Esophagus muscularis mucosa (tissue), 4 donors: ENCODE results near the gene GRID2IP.

Source experiments
- EP300 ChIP-seq: sonication (generic); formaldehyde crosslinking; IDR thresholded peaks from one replicate; pipeline ENCODE4 v1.6.1; 2017; ENCODE audit warnings: antibody characterized with exemption
- POLR2A ChIP-seq: fragments of 450-650 bp; IDR thresholded peaks from one replicate; pipeline ENCODE4 v1.6.1; 2017; ENCODE audit warnings: antibody characterized with exemption, moderate library complexity, mild to moderate bottlenecking, low read depth
- POLR2AphosphoS5 ChIP-seq, 2 donors: sonication (generic); formaldehyde crosslinking; IDR thresholded peaks; one replicate each; pipeline ENCODE4 v1.6.1; 2017; ENCODE audit warnings: antibody characterized with exemption in 2 of 2
- TF ChIP-seq, protein P1 (sequence below), 3 experiments: fragments of 200-600 bp in 2 of 3; fragments of 450-650 bp in 1 of 3; sonication (generic) in 2 of 3; IDR thresholded peaks; one replicate each; pipeline ENCODE4 v1.5.1; 2017 to 2019; ENCODE audit warnings: antibody characterized with exemption in 3 of 3, mild to moderate bottlenecking in 2 of 3, moderate library complexity in 1 of 3

DNA sequence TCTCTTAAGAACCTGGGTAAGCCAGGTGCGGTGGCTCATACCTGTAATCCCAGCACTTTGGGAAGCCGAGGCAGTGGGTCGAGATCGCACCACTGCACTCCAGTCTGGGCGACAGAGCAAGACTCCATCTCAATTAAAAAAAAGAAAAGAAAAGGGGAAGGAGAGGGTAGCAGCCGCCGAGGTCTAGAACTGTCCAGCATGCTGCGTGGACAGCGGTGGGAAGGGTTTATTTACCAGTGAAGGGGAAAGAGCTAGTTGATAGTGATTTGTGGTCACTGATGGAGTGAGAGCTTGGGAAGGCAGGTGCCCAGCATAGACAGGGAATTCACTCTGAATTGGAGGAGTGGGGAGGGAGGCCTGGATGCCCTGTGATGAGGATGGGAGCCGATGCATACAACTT, 60.1 kb downstream of the GRID2IP start:
- TF ChIP-seq, protein P1, sequence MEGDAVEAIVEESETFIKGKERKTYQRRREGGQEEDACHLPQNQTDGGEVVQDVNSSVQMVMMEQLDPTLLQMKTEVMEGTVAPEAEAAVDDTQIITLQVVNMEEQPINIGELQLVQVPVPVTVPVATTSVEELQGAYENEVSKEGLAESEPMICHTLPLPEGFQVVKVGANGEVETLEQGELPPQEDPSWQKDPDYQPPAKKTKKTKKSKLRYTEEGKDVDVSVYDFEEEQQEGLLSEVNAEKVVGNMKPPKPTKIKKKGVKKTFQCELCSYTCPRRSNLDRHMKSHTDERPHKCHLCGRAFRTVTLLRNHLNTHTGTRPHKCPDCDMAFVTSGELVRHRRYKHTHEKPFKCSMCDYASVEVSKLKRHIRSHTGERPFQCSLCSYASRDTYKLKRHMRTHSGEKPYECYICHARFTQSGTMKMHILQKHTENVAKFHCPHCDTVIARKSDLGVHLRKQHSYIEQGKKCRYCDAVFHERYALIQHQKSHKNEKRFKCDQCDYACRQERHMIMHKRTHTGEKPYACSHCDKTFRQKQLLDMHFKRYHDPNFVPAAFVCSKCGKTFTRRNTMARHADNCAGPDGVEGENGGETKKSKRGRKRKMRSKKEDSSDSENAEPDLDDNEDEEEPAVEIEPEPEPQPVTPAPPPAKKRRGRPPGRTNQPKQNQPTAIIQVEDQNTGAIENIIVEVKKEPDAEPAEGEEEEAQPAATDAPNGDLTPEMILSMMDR (IDR thresholded peaks at IDR 0.05), result no peak
- TF ChIP-seq POLR2A, result no peak
- TF ChIP-seq EP300, result no peak
- TF ChIP-seq POLR2AphosphoS5 (IDR thresholded peaks at IDR 0.05), result no peak
